KG1 (cell line): ENCODE measurements around the gene MCIDAS.

Experiments used
- DNase-seq: peaks from one replicate; lab custom pipeline; 2025; lab: John Stamatoyannopoulos, UW

Gene MCIDAS

GRCh38 chr5:55226934-55227663, at the start of gene MCIDAS:
MCIDAS (minus strand) TSS chr5:55227315; CDS start chr5:55227138, 177 bp downstream.
- DNase-seq = no peak

GRCh38 chr5:55276771-55277170, 49.7 kb upstream of the MCIDAS start:
- DNase-seq = no peak

GRCh38 chr5:55258339-55258738, 31.2 kb upstream of the MCIDAS start:
- DNase-seq = no peak

GRCh38 chr5:55254802-55255201, 27.7 kb upstream of the MCIDAS start:
- DNase-seq = no peak

- DNase-seq = no peak
These were observed 22.9 kb upstream of the MCIDAS start for GRCh38 chr5:55250064-55250463.

GRCh38 chr5:55241746-55242145, 14.6 kb upstream of the MCIDAS start:
- no peak for DNase-seq

GRCh38 chr5:55236800-55237199, 9.7 kb upstream of the MCIDAS start:
- DNase-seq = no peak

GRCh38 chr5:55234121-55234700, 7.1 kb upstream of the MCIDAS start:
- DNase-seq = no peak

GRCh38 chr5:55232985-55233928, 6.1 kb upstream of the MCIDAS start, which contains the start of gene CCNO:
CCNO (minus strand) TSS chr5:55233608; CDS start chr5:55233523, 85 bp downstream.
- no peak for DNase-seq

- no peak for DNase-seq
These were observed 5.3 kb upstream of the MCIDAS start for GRCh38 chr5:55232271-55232984.

GRCh38 chr5:55231919-55232270, 4.8 kb upstream of the MCIDAS start:
- DNase-seq = no peak

GRCh38 chr5:55231029-55231918, 4.2 kb upstream of the MCIDAS start:
- no peak for DNase-seq

GRCh38 chr5:55230086-55230629, 3.0 kb upstream of the MCIDAS start:
- no peak for DNase-seq

GRCh38 chr5:55227664-55228430, 732 bp upstream of the MCIDAS start:
- DNase-seq = no peak

- DNase-seq = peak; percentile 35
These were observed 835 bp downstream of the MCIDAS start for GRCh38 chr5:55226027-55226933.

GRCh38 chr5:55225346-55225745, 1.8 kb downstream of the MCIDAS start:
- no peak for DNase-seq

- DNase-seq = no peak
These were observed 3.3 kb downstream of the MCIDAS start for GRCh38 chr5:55223812-55224240.

GRCh38 chr5:55222985-55223811, 3.9 kb downstream of the MCIDAS start:
- DNase-seq = no peak
